HG03066 (cell line): ENCODE measurements around the gene FKBP1B.
"Not testable (repeated sequence)": the region's sequence is repeated elsewhere in the genome, so short reads cannot be mapped to it uniquely, and the experiment has no call there.

Experiments used
- ATAC-seq: cut with Tn5 transposase; IDR thresholded peaks from one replicate; pipeline ENCODE4 v1.9.1; 2021; ENCODE audit warnings: low read depth; ENCODE audit not compliant: unreplicated experiment

Gene FKBP1B

DNA sequence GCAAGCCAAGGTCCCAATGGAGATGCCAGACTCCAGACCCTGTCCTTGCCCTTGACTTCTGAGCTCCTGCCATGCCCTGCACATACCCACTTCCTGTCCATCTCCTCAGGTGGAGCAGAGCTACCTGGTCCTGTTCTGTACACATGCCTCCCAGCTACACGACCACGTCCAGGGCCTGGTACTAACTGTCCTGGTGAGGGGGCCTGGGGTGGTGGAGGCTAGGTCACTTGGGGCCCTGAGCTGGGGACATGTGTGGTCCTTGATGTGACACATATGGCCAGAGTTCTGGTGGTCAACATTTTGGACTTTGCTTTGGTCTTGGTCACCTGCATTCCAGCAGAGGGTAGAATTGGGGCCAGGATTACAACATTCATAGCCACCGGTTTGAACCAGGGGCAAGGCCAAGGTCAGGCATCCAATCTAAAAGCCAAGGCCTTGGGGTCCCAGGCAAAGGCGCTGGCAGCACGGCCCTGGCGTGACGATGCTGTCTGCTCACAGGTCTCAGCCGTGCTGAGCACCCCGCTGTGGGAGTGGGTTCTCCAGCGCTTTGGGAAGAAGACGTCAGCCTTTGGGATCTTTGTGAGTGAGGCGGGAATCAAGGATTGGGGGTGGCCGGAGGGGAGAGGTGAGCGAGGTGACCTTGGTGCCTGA is 27.1 kb upstream of the FKBP1B start:
- ATAC-seq = no peak

DNA sequence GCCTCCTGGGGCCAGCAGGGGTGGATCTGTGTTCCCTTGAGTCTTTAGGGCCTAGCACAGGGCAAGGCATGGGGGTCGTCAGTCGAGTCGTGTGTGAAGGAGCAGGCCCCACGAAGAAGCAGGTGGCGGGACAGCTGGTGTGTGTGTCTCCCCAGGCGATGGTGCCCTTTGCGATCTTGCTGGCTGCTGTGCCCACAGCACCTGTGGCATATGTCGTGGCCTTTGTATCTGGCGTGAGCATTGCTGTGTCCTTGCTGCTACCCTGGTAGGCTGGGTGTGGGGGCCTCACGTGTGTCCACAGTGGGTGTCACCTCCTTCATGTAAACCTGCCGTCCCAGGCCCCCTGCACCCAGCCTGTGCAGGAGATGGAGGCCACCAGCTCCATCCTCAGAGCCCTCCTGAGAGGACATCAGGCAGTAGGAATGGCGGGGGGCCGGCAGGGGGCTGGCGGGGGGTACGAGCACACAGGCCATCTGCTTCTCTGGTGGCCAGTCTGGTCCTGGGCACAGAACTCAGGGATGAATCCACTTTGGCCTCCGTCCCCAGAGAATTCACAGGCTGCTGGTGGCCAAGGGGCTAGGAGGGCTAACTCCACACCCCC is 26.5 kb upstream of the FKBP1B start:
- no peak for ATAC-seq

- ATAC-seq = no peak
Observed at GRCh38 chr2:24024018-24024417, 25.5 kb upstream of the FKBP1B start.

DNA sequence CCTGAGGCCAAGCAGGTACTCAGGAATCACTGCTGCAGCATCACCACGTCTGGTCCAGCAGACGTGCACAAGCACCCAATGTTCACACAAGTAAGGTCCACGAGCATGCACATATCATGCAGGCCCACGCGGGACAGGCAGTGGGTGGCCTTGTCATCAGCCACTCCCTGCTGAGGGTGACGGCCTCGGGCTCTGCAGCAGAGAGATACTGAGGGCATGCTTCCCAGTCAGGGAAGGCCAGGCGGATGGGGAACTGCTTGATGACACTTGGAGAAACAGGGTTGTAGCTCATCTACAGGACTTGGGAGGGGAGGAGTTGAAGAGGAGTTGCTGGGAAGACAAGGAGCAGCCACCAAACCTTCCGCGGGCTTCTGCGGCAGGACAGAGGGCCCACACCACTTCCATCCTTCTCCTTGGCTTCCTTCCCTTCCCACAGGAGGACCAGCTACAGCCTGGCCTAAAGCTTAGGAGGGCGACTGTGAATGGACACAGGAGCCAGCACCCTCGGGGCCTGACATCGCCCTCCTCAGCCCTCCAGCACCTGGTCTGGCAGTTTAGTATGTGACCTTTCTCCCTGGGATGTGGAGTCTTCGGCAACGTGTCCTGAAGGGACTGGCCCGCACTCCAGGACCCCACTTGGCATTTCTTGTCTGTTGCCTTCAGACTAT is 24.4 kb upstream of the FKBP1B start:
- ATAC-seq = no peak

GRCh38 chr2:24026233-24026632 is 23.3 kb upstream of the FKBP1B start:
- no peak for ATAC-seq

GRCh38 chr2:24038786-24039499 is 10.6 kb upstream of the FKBP1B start:
- ATAC-seq = no peak

- ATAC-seq = no peak
Observed at GRCh38 chr2:24040511-24040910, 9.0 kb upstream of the FKBP1B start.

GRCh38 chr2:24043133-24043532 is 6.4 kb upstream of the FKBP1B start:
- not testable (repeated sequence) for ATAC-seq

- no peak for ATAC-seq
Observed at GRCh38 chr2:24045511-24046508, 3.7 kb upstream of the FKBP1B start.

- no peak for ATAC-seq
Observed at GRCh38 chr2:24046599-24046929, 3.0 kb upstream of the FKBP1B start.

DNA sequence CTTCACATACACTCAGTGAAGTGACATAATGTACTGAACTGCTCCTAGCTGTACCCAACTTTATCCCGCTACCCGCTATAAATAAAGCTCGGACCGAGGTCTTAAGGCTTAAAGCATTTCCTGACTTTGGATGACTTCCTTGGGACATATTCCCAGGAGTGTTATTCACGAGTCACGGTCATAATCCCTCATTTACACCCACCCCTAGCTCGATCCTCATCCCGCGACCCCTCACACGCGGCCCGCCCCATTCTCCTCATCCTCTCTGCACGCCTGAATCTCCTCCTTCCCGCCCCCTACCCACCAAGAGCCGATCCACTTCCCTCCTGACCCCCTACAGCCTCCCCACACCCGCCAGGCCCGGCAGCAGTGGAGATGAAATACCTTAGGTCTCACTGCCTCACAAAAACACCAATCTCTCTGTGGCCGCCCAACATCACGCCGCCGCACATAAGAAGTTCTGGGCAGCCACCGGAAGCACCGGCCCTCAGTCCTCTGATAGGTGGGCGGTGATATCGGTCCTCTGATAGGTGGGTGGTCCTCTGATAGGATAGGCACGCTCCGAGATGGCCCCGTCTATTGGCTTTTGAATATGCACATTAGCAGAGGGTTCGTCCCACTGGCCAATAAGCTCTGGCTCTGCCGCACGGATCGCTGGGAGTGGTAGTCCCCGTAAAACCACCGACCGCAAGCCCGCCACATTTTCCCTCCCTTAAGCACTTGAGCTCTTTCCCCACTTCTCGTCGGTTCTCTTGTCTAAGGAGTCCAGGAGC is 2.4 kb upstream of the FKBP1B start, which contains the start of gene WDCP:
WDCP (minus strand) TSS at position 462 of the 773 bp plus-strand sequence. CDS start 7,897 bp downstream, outside the sequence.
- ATAC-seq = peak; percentile 99

DNA sequence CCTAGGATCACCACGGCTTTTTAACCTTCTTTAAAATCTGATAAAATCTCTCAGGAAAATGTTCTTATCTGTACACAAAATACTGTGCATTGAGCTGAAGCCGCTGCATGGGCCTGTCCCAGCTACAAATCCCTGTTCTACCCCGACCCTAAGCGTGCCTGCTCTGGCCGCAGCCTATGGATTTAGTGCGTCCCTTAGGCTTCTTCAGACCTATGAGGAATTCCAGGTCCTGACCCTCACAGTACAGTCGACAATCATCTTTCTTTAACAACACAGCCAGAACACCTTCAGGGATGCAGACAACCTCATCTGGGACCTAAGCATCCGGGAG is 1.9 kb upstream of the FKBP1B start:
- ATAC-seq = peak; percentile 5

DNA sequence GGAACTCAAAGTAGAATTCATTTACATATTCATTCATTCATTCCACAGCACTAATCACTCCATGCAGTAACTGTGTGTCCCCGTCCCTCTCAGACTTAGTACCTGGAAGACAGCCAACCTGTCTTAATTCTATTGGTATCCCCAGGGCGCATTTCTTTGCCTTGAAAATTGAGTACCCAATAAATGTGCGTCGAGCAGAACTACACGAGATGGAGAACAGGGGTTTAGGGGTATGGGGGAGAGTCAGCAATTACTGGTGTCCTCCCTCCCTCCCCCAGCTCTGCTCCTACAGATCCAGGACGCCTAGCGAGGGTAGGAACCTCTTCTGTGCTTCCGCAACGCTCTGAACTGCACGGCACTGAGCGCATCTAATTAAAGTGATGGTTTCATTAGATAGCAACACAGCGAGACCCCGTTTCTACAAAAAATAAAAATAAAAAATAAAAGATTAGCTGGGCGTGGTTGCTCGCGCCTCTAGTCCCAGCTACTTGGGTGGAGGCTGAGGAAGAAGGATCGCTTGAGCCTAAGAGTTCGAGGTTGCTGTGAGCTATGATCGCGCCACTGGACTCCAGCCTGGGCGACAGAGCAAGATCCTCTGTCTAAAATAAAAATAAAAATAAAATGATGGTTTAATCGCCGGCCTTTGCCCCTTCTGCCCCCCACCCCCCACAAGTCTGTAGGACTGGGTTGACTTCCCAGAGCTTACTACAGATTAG is 614 bp upstream of the FKBP1B start:
- no peak for ATAC-seq

DNA sequence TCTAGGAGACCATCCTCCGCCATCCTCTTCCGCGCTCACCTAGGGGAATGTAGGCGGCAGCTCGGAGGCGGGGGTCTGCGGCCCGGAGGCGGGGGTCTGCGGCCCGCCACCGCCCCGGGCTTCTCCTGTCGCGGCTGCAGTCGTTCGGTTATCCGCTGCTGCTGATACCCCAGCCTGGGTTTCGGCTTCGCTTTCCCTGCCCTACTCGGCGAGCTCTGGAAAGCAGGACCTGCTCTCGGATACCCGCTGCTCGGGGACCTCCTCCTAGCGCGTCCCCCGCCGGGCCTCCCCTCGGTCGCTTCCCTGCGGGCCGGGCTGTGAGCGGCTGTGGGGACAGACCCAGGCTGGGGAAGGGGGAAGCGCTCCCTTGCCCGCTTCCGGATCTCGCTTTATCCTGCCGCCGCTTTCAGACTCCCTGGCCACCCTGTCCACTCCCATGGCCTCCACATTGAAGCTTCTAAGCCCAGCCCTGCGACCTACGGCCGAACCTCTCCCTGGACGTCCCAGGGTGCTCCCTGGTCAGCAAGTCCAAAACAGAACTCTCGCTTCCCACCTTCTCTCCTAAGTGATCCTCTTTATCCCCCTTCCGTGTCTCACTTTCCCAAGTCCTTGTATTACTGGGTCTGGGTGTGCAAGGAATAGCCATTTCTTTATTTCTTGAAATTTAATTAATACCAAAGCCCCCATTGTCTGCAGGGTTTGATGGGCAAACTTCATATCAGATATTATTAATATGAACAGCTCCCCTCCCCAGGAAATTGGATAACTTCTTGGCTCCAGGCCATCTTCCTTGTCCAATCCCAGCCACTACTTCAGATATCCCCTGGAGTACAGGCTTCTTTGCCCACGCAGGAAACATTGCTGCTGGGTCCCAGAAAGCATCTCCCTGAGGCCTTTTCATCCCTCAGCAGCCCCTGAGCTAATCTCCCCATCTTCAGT is 769 bp downstream of the FKBP1B start:
- ATAC-seq = no peak

GRCh38 chr2:24051833-24052232 is 2.3 kb downstream of the FKBP1B start:
- no peak for ATAC-seq

DNA sequence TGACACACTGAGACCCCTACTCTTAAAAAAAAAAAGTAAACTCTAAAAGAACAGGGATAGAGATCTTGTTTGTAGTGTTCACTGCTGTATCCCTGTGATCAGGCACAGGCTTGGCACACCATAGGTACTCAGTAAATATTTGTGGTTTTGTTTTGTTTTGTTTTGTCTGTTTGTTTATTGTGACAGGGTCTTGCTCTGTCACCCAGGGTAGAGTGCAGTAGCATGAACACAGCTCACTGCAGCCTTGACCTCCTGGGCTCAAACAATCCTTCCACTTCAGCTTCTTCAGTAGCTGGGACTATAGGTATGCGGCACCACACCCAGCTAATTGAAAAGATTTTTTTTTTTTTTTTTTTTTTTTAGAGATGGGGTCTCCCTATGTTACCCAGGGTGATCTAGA is 3.4 kb downstream of the FKBP1B start:
- ATAC-seq = no peak

GRCh38 chr2:24054366-24055010 is 4.9 kb downstream of the FKBP1B start:
- ATAC-seq = no peak
